Parathyroid adenoma (tissue), 2 donors: ENCODE measurements around the gene RGS3.

ENCODE experiments used
- H2AFZ ChIP-seq: fragments of 300-600 bp; sonication (generic); one replicate; pipeline ENCODE4 v1.7.0; 2017; ENCODE audit warnings: antibody characterized with exemption, mild to moderate bottlenecking
- H3K27ac ChIP-seq: fragments of 300-600 bp; sonication (generic); one replicate; pipeline ENCODE4 v1.7.0; 2017
- H3K27me3 ChIP-seq: fragments of 300-600 bp; sonication (generic); one replicate; pipeline ENCODE4 v1.7.0; 2017; ENCODE audit warnings: low read length; ENCODE audit not compliant: control insufficient read depth, insufficient read depth
- H3K36me3 ChIP-seq: fragments of 300-600 bp; sonication (generic); one replicate; pipeline ENCODE4 v1.7.0; 2017; ENCODE audit warnings: low read length; ENCODE audit not compliant: control insufficient read depth, insufficient read depth
- H3K4me1 ChIP-seq: fragments of 300-600 bp; sonication (generic); one replicate; pipeline ENCODE4 v1.7.0; 2017; ENCODE audit warnings: control low read depth
- H3K4me2 ChIP-seq: fragments of 300-600 bp; sonication (generic); one replicate; pipeline ENCODE4 v1.7.0; 2017; ENCODE audit warnings: low read length
- H3K4me3 ChIP-seq: fragments of 300-600 bp; sonication (generic); one replicate; pipeline ENCODE4 v1.7.0; 2017; ENCODE audit warnings: low read depth, low read length
- H3K79me2 ChIP-seq: fragments of 300-600 bp; sonication (generic); one replicate; pipeline ENCODE4 v1.7.0; 2017; ENCODE audit warnings: control low read depth
- H3K9ac ChIP-seq: fragments of 300-600 bp; sonication (generic); one replicate; pipeline ENCODE4 v1.7.0; 2017; ENCODE audit warnings: mild to moderate bottlenecking
- H3K9me3 ChIP-seq: fragments of 300-600 bp; sonication (generic); one replicate; pipeline ENCODE4 v1.7.0; 2017; ENCODE audit warnings: low read length; ENCODE audit not compliant: control insufficient read depth
- TF ChIP-seq, protein P1 (sequence below): fragments of 300-600 bp; sonication (generic); IDR thresholded peaks from one replicate; pipeline ENCODE4 v1.7.0; 2017; ENCODE audit warnings: antibody characterized with exemption, mild to moderate bottlenecking
- donor health status: primary hyperparathyroidism.

RGS3 gene

GRCh38 chr9:113462781-113463286 is 693 bp upstream of the RGS3 start:
- H3K79me2 ChIP-seq = no peaks in the 10 kb centered on the region
- H3K27me3 ChIP-seq = no peaks in the 10 kb centered on the region
- peak overlapping the region; percentile 84 for H3K4me2 ChIP-seq
- H3K9ac ChIP-seq = no peak overlapping the region
- no peaks in the 10 kb centered on the region for H3K9me3 ChIP-seq
- no peaks in the 10 kb centered on the region for H3K36me3 ChIP-seq
- TF ChIP-seq, protein P1, sequence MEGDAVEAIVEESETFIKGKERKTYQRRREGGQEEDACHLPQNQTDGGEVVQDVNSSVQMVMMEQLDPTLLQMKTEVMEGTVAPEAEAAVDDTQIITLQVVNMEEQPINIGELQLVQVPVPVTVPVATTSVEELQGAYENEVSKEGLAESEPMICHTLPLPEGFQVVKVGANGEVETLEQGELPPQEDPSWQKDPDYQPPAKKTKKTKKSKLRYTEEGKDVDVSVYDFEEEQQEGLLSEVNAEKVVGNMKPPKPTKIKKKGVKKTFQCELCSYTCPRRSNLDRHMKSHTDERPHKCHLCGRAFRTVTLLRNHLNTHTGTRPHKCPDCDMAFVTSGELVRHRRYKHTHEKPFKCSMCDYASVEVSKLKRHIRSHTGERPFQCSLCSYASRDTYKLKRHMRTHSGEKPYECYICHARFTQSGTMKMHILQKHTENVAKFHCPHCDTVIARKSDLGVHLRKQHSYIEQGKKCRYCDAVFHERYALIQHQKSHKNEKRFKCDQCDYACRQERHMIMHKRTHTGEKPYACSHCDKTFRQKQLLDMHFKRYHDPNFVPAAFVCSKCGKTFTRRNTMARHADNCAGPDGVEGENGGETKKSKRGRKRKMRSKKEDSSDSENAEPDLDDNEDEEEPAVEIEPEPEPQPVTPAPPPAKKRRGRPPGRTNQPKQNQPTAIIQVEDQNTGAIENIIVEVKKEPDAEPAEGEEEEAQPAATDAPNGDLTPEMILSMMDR = no peak
- peak overlapping the region; percentile 34 for H2AFZ ChIP-seq
- peaks cover 2% of the 10 kb centered on the region for H3K4me1 ChIP-seq
- no peak overlapping the region for H3K27ac ChIP-seq
- no peak overlapping the region for H3K4me3 ChIP-seq

DNA sequence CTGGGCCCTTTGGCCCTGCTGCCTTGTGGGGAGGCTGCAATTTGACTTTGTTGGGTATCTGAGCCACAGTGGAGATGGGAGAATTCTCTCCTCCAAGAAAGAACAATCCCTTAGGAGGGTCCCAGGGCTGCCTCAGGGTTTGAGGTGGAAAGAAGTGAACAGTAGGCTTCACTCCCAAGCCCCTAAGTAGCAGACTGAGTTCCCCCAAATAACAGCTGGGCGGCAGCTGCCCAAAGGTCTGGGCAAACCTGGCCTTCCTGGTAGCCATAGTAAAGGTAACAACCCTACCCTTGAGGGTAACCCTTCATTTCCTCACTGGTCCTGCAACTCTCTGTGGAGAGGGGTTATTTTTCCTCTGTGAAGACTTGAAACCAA is 746 bp downstream of the RGS3 start:
- TF ChIP-seq, protein P1 = no peak
- peaks cover 2% of the 10 kb centered on the region for H3K4me1 ChIP-seq
- no peak overlapping the region for H3K9ac ChIP-seq
- peak overlapping the region; percentile 51 for H3K4me3 ChIP-seq
- H3K36me3 ChIP-seq = no peaks in the 10 kb centered on the region
- no peaks in the 10 kb centered on the region for H3K79me2 ChIP-seq
- no peaks in the 10 kb centered on the region for H3K9me3 ChIP-seq
- no peaks in the 10 kb centered on the region for H3K27me3 ChIP-seq
- H3K27ac ChIP-seq = no peak overlapping the region
- H2AFZ ChIP-seq = no peak overlapping the region
- H3K4me2 ChIP-seq = peak overlapping the region; percentile 84

DNA sequence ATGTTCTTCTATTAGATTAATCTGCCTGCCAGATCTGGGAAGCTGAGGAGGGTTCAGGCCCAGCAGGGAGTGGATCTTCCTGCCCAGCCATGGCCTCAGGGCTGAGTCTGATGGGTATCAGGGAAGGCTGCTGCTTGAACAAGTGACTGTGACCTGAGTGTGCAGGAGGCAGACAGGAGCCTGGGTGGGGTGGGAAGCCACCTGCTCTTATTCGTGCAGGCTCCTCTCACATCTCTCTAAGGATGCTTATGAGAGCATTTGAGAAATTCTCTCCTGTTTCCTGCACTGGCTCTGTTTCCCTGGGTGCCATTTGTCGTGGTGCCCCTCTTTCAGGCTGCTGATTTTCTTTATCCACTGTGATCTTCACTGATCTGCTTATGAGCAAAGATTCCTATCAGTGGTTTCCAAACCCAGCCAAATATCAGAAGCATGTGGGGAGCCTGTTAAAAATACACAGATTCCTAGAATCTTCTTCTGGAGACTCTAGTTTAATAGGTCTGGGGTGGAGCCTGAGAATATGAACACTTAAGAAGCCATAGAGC is 2.1 kb downstream of the RGS3 start:
- Histone ChIP-seq H3K9me3 (no peaks in the 10 kb centered on the region), H2AFZ (no peak overlapping the region), H3K27ac (no peak overlapping the region), H3K4me3 (no peak overlapping the region), H3K36me3 (no peaks in the 10 kb centered on the region), H3K4me2 (peak overlapping the region; percentile 21), H3K9ac (no peak overlapping the region), H3K79me2 (no peaks in the 10 kb centered on the region), H3K4me1 (peaks cover 2% of the 10 kb centered on the region), H3K27me3 (no peaks in the 10 kb centered on the region)
- TF ChIP-seq, protein P1 = no peak

- Histone ChIP-seq H3K27ac (no peak overlapping the region), H3K9ac (no peak overlapping the region), H3K36me3 (no peaks in the 10 kb centered on the region), H3K4me2 (no peak overlapping the region), H2AFZ (no peak overlapping the region), H3K4me1 (peaks cover 2% of the 10 kb centered on the region), H3K4me3 (no peak overlapping the region), H3K27me3 (no peaks in the 10 kb centered on the region), H3K9me3 (no peaks in the 10 kb centered on the region), H3K79me2 (no peaks in the 10 kb centered on the region)
- TF ChIP-seq, protein P1 = no peak
Measured at GRCh38 chr9:113467183-113467582, 3.7 kb downstream of the RGS3 start.
